ENCODE measurements around the gene PXYLP1.

PXYLP1 gene

DNA sequence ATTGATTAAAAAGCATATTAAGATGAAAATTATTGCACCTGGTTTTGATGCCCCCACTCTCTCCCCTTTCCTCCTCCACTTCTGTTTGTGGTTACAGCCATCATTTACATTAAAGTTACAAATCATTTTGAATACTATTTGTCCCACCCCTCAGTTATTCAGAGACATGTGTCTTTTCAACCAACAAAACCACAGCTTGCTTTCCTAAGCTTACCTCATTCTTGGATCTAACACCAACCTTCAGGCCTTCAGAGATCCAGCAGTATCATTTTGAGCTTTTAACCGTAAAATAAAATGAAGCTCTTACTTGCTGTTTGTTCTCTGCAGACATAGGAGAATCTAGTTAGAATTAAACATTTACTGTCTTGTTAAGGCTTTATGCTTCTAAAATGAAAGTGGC is 4.7 kb downstream of the PXYLP1 start:
- peaks cover 3% of the 10 kb centered on the region for H3K79me2 ChIP-seq (ENCODE audit: control insufficient read depth, insufficient read depth, low read length, poor library complexity)
- H2AK5ac ChIP-seq (ENCODE audit: low read length), result no peak overlapping the region
- H3K9me3 ChIP-seq (ENCODE audit: insufficient read depth, low read depth, low read length), result peaks cover 4% of the 10 kb centered on the region
- no peak overlapping the region for H4K12ac ChIP-seq (ENCODE audit: low read depth, low read length)
- H3K14ac ChIP-seq (ENCODE audit: low read length), result no peak overlapping the region
- H3K4me3 ChIP-seq (ENCODE audit: low read depth, low read length), result no peak overlapping the region
- no CpG with 5 or more reads among the region's 1 CpG for WGBS (ENCODE audit: extremely low coverage, insufficient coverage, insufficient read length)
- H4K8ac ChIP-seq (ENCODE audit: low read depth, low read length), result no peak overlapping the region
- no peak overlapping the region for H3K4ac ChIP-seq (ENCODE audit: low read depth, low read length)
- H4K91ac ChIP-seq (ENCODE audit: low read depth, low read length), result no peak overlapping the region
- H3K4me1 ChIP-seq (ENCODE audit: control insufficient read depth in 1 of 2, insufficient read depth in 2 of 2, low read length in 2 of 2), result peaks cover 4 to 7% of the 10 kb centered on the region in 2 experiments
- no peak overlapping the region for H3K23ac ChIP-seq (ENCODE audit: low read length)
- no peaks in the 10 kb centered on the region for H3K36me3 ChIP-seq (ENCODE audit: control insufficient read depth in 1 of 2, insufficient read depth in 2 of 2, low read length in 2 of 2)
- H2AFZ ChIP-seq (ENCODE audit: insufficient read depth, low read length, poor library complexity), result no peak overlapping the region
- no peak overlapping the region for H3K27ac ChIP-seq (ENCODE audit: low read depth, low read length)
- no peak overlapping the region for H3K4me2 ChIP-seq (ENCODE audit: low read length)
- H3K79me1 ChIP-seq (ENCODE audit: low read length), result peaks cover 3% of the 10 kb centered on the region
- H2BK5ac ChIP-seq (ENCODE audit: low read depth, low read length, poor library complexity), result no peak overlapping the region
- H3K18ac ChIP-seq (ENCODE audit: low read length), result no peak overlapping the region
- peaks cover 3% of the 10 kb centered on the region for H3K27me3 ChIP-seq (ENCODE audit: insufficient read depth, low read length)
- no peak overlapping the region for H3K9ac ChIP-seq (ENCODE audit: low read length)
- H2BK120ac ChIP-seq (ENCODE audit: insufficient read depth, low read length, poor library complexity), result no peak overlapping the region
- DNase-seq, result no peak
- H2BK12ac ChIP-seq (ENCODE audit: low read length), result no peak overlapping the region

GRCh38 chr3:141237701-141238521 is 6.3 kb downstream of the PXYLP1 start:
- no peak overlapping the region for H2AK5ac ChIP-seq (ENCODE audit: low read length)
- H3K4me1 ChIP-seq (ENCODE audit: control insufficient read depth in 1 of 2, insufficient read depth in 2 of 2, low read length in 2 of 2), result peaks cover 4 to 7% of the 10 kb centered on the region in 2 experiments
- H4K91ac ChIP-seq (ENCODE audit: low read depth, low read length), result no peak overlapping the region
- H3K14ac ChIP-seq (ENCODE audit: low read length), result no peak overlapping the region
- no peak overlapping the region for H3K27ac ChIP-seq (ENCODE audit: low read depth, low read length)
- H3K36me3 ChIP-seq (ENCODE audit: control insufficient read depth in 1 of 2, insufficient read depth in 2 of 2, low read length in 2 of 2), result no peaks in the 10 kb centered on the region
- H3K23ac ChIP-seq (ENCODE audit: low read length), result no peak overlapping the region
- H3K9me3 ChIP-seq (ENCODE audit: insufficient read depth, low read depth, low read length), result peaks cover 2% of the 10 kb centered on the region
- no peak overlapping the region for H3K4me3 ChIP-seq (ENCODE audit: low read depth, low read length)
- H3K79me2 ChIP-seq (ENCODE audit: control insufficient read depth, insufficient read depth, low read length, poor library complexity), result no peaks in the 10 kb centered on the region
- no peak overlapping the region for H2AFZ ChIP-seq (ENCODE audit: insufficient read depth, low read length, poor library complexity)
- H4K8ac ChIP-seq (ENCODE audit: low read depth, low read length), result no peak overlapping the region
- H3K79me1 ChIP-seq (ENCODE audit: low read length), result no peaks in the 10 kb centered on the region
- WGBS (ENCODE audit: extremely low coverage, insufficient coverage, insufficient read length), result no CpG with 5 or more reads among the region's 14 CpGs
- no peak overlapping the region for H3K9ac ChIP-seq (ENCODE audit: low read length)
- peak in 1 of 2 donors; percentile 30 for DNase-seq
- H2BK12ac ChIP-seq (ENCODE audit: low read length), result no peak overlapping the region
- no peak overlapping the region for H3K4me2 ChIP-seq (ENCODE audit: low read length)
- no peak overlapping the region for H2BK5ac ChIP-seq (ENCODE audit: low read depth, low read length, poor library complexity)
- no peaks in the 10 kb centered on the region for H3K27me3 ChIP-seq (ENCODE audit: insufficient read depth, low read length)
- no peak overlapping the region for H4K12ac ChIP-seq (ENCODE audit: low read depth, low read length)
- no peak overlapping the region for H3K4ac ChIP-seq (ENCODE audit: low read depth, low read length)
- no peak overlapping the region for H3K18ac ChIP-seq (ENCODE audit: low read length)
- H2BK120ac ChIP-seq (ENCODE audit: insufficient read depth, low read length, poor library complexity), result no peak overlapping the region

DNA sequence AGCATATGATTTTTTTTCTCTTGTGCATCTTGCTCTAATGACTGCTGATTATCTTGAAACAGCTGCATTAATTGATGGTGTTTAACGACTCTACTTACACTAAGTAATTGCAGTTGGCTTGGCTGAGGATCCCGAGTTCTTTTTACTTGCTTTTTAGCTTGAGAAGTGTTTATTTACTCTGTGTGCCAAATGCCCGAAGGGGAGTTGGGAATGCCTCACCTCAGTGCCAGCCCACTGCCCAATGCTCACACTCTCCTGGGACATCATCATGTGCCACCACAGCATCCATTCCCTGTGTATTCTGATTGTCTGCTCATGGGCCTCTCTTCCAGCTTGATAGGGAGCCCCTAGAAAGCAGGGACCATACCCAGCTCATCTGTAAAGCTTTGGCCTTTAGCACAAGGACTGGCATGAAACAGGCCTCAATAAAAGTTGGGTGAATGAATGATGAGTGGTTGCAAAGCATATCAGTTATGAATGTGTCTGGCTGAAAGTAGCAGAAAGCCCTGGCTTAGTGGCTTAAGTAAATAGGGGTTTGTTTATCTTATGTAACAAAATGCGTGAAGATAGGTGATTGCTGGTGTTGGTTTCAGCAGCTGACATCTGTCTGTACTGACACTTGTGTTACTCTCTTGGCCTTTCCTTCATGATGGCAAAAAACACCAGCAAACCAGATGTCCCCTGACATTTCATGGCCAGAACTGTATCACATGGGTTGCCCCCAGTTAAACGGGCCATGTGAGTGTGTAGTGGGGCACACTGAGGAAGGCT is 8.1 kb downstream of the PXYLP1 start:
- Histone ChIP-seq H3K36me3 (ENCODE audit: control insufficient read depth in 1 of 2, insufficient read depth in 2 of 2, low read length in 2 of 2) (no peaks in the 10 kb centered on the region), H3K27ac (ENCODE audit: low read depth, low read length) (no peak overlapping the region), H3K4me3 (ENCODE audit: low read depth, low read length) (no peak overlapping the region), H4K8ac (ENCODE audit: low read depth, low read length) (no peak overlapping the region), H2AK5ac (ENCODE audit: low read length) (no peak overlapping the region), H3K23ac (ENCODE audit: low read length) (no peak overlapping the region), H3K4me1 (ENCODE audit: control insufficient read depth in 1 of 2, insufficient read depth in 2 of 2, low read length in 2 of 2) (peaks cover 4 to 7% of the 10 kb centered on the region in 2 experiments), H3K79me1 (ENCODE audit: low read length) (no peaks in the 10 kb centered on the region), H4K12ac (ENCODE audit: low read depth, low read length) (no peak overlapping the region), H2BK5ac (ENCODE audit: low read depth, low read length, poor library complexity) (no peak overlapping the region), H3K14ac (ENCODE audit: low read length) (no peak overlapping the region), H3K9ac (ENCODE audit: low read length) (no peak overlapping the region), H2BK120ac (ENCODE audit: insufficient read depth, low read length, poor library complexity) (no peak overlapping the region), H3K27me3 (ENCODE audit: insufficient read depth, low read length) (no peaks in the 10 kb centered on the region), H3K79me2 (ENCODE audit: control insufficient read depth, insufficient read depth, low read length, poor library complexity) (no peaks in the 10 kb centered on the region), H3K9me3 (ENCODE audit: insufficient read depth, low read depth, low read length) (no peaks in the 10 kb centered on the region), H3K4ac (ENCODE audit: low read depth, low read length) (no peak overlapping the region), H2AFZ (ENCODE audit: insufficient read depth, low read length, poor library complexity) (no peak overlapping the region), H3K18ac (ENCODE audit: low read length) (no peak overlapping the region), H2BK12ac (ENCODE audit: low read length) (no peak overlapping the region), H4K91ac (ENCODE audit: low read depth, low read length) (no peak overlapping the region), H3K4me2 (ENCODE audit: low read length) (no peak overlapping the region)
- no peak for DNase-seq
- no CpG with 5 or more reads among the region's 5 CpGs for WGBS (ENCODE audit: extremely low coverage, insufficient coverage, insufficient read length)

DNA sequence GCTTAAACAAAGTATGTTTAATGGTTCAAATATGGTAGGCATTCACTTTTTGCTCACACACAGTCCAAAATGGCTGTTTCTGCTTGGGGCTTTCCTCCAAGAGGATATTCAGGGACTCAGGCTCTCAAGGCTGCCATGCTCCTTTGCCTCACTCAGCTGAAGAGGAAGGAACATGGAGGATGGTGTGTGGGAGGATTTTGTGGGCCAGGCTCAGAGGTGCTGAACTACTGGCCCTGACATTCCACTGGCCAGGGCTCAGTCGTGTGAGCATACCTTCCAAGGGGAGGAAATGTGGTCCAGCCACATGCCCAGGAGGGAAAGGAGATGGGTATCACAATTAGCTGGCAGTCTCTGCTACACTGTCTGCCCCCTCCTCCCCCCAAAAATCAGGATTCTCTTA is 8.7 kb downstream of the PXYLP1 start:
- Histone ChIP-seq H2AK5ac (ENCODE audit: low read length) (no peak overlapping the region), H2AFZ (ENCODE audit: insufficient read depth, low read length, poor library complexity) (no peak overlapping the region), H2BK12ac (ENCODE audit: low read length) (no peak overlapping the region), H3K27ac (ENCODE audit: low read depth, low read length) (no peak overlapping the region), H3K27me3 (ENCODE audit: insufficient read depth, low read length) (no peaks in the 10 kb centered on the region), H3K4me2 (ENCODE audit: low read length) (no peak overlapping the region), H4K91ac (ENCODE audit: low read depth, low read length) (no peak overlapping the region), H3K14ac (ENCODE audit: low read length) (no peak overlapping the region), H4K8ac (ENCODE audit: low read depth, low read length) (no peak overlapping the region), H3K79me1 (ENCODE audit: low read length) (no peaks in the 10 kb centered on the region), H3K4me3 (ENCODE audit: low read depth, low read length) (no peak overlapping the region), H3K18ac (ENCODE audit: low read length) (no peak overlapping the region), H4K12ac (ENCODE audit: low read depth, low read length) (no peak overlapping the region), H3K9ac (ENCODE audit: low read length) (no peak overlapping the region), H3K36me3 (ENCODE audit: control insufficient read depth in 1 of 2, insufficient read depth in 2 of 2, low read length in 2 of 2) (no peaks in the 10 kb centered on the region), H3K79me2 (ENCODE audit: control insufficient read depth, insufficient read depth, low read length, poor library complexity) (no peaks in the 10 kb centered on the region), H2BK5ac (ENCODE audit: low read depth, low read length, poor library complexity) (no peak overlapping the region), H3K23ac (ENCODE audit: low read length) (no peak overlapping the region), H3K9me3 (ENCODE audit: insufficient read depth, low read depth, low read length) (no peaks in the 10 kb centered on the region), H3K4ac (ENCODE audit: low read depth, low read length) (no peak overlapping the region), H2BK120ac (ENCODE audit: insufficient read depth, low read length, poor library complexity) (no peak overlapping the region), H3K4me1 (ENCODE audit: control insufficient read depth in 1 of 2, insufficient read depth in 2 of 2, low read length in 2 of 2) (peaks cover 4 to 7% of the 10 kb centered on the region in 2 experiments)
- peak; percentile 92 to 95 for DNase-seq
- no CpG with 5 or more reads among the region's 1 CpG for WGBS (ENCODE audit: extremely low coverage, insufficient coverage, insufficient read length)

Data from trophoblast cell (in vitro differentiated cells and primary cell).